Measurements from ENCODE around the gene PKD1L1.

GRCh38 chr7:47895026-47895425 is 53.2 kb downstream of the PKD1L1 start:
- TF ChIP-seq CTCF (IDR thresholded peaks at IDR 0.05) (no peak), POLR2A (IDR thresholded peaks at IDR 0.05) (no peak)

Data from heart left ventricle (tissue), 13 donors.